ENCODE results near the gene CRYL1.

CRYL1 gene

GRCh38 chr13:20360835-20361412 lies 164.7 kb downstream of the CRYL1 start:
- H3K27ac ChIP-seq, result no peak overlapping the region
- no peak overlapping the region for H3K4me3 ChIP-seq (ENCODE audit: low read depth, low read length)
- no peak for TF ChIP-seq CTCF (IDR thresholded peaks at IDR 0.05)
- no peaks in the 10 kb centered on the region for H3K9me3 ChIP-seq (ENCODE audit: control insufficient read depth, low read length)
- no peak overlapping the region for H3K9ac ChIP-seq
- no peaks in the 10 kb centered on the region for H3K79me2 ChIP-seq
- H3K4me1 ChIP-seq, result no peaks in the 10 kb centered on the region
- H3K4me2 ChIP-seq (ENCODE audit: low read length), result no peak overlapping the region
- H3K27me3 ChIP-seq (ENCODE audit: control insufficient read depth, insufficient read depth, low read length), result no peaks in the 10 kb centered on the region
- H3K36me3 ChIP-seq (ENCODE audit: control insufficient read depth, insufficient read depth, low read length), result no peaks in the 10 kb centered on the region
- H2AFZ ChIP-seq, result no peak overlapping the region

- Histone ChIP-seq H3K27me3 (ENCODE audit: control insufficient read depth, insufficient read depth, low read length) (no peaks in the 10 kb centered on the region), H3K27ac (no peak overlapping the region), H3K9ac (no peak overlapping the region)
Measured at GRCh38 chr13:20360041-20360491, 165.6 kb downstream of the CRYL1 start.

GRCh38 chr13:20359335-20359734 lies 166.3 kb downstream of the CRYL1 start:
- Histone ChIP-seq H3K79me2 (no peaks in the 10 kb centered on the region), H3K27me3 (ENCODE audit: control insufficient read depth, insufficient read depth, low read length) (no peaks in the 10 kb centered on the region), H3K4me1 (no peaks in the 10 kb centered on the region), H3K9ac (no peak overlapping the region), H3K27ac (no peak overlapping the region), H3K4me3 (ENCODE audit: low read depth, low read length) (no peak overlapping the region), H2AFZ (no peak overlapping the region), H3K9me3 (ENCODE audit: control insufficient read depth, low read length) (no peaks in the 10 kb centered on the region), H3K4me2 (ENCODE audit: low read length) (no peak overlapping the region), H3K36me3 (ENCODE audit: control insufficient read depth, insufficient read depth, low read length) (no peaks in the 10 kb centered on the region)
- no peak for TF ChIP-seq CTCF (IDR thresholded peaks at IDR 0.05)

More at GRCh38 chr13:20360041-20360491, 165.6 kb downstream of the CRYL1 start:
- H3K9me3 ChIP-seq (ENCODE audit: control insufficient read depth, low read length), result no peaks in the 10 kb centered on the region
- no peaks in the 10 kb centered on the region for H3K79me2 ChIP-seq
- no peak overlapping the region for H3K4me2 ChIP-seq (ENCODE audit: low read length)
- H3K4me3 ChIP-seq (ENCODE audit: low read depth, low read length), result no peak overlapping the region
- H2AFZ ChIP-seq, result no peak overlapping the region
- no peaks in the 10 kb centered on the region for H3K4me1 ChIP-seq
- TF ChIP-seq CTCF (IDR thresholded peaks at IDR 0.05), result no peak
- H3K36me3 ChIP-seq (ENCODE audit: control insufficient read depth, insufficient read depth, low read length), result no peaks in the 10 kb centered on the region

- Histone ChIP-seq H3K4me3 (ENCODE audit: low read depth, low read length) (no peak overlapping the region), H3K9ac (no peak overlapping the region), H3K4me2 (ENCODE audit: low read length) (no peak overlapping the region), H3K79me2 (no peaks in the 10 kb centered on the region), H2AFZ (no peak overlapping the region), H3K27me3 (ENCODE audit: control insufficient read depth, insufficient read depth, low read length) (no peaks in the 10 kb centered on the region), H3K27ac (no peak overlapping the region), H3K4me1 (no peaks in the 10 kb centered on the region), H3K9me3 (ENCODE audit: control insufficient read depth, low read length) (no peaks in the 10 kb centered on the region), H3K36me3 (ENCODE audit: control insufficient read depth, insufficient read depth, low read length) (no peaks in the 10 kb centered on the region)
- TF ChIP-seq CTCF (IDR thresholded peaks at IDR 0.05), result no peak
Measured at GRCh38 chr13:20358022-20358421, 167.6 kb downstream of the CRYL1 start.

- no peak for TF ChIP-seq CTCF (IDR thresholded peaks at IDR 0.05)
- Histone ChIP-seq H2AFZ (no peak overlapping the region), H3K9ac (no peak overlapping the region), H3K79me2 (no peaks in the 10 kb centered on the region), H3K4me1 (no peaks in the 10 kb centered on the region), H3K36me3 (ENCODE audit: control insufficient read depth, insufficient read depth, low read length) (no peaks in the 10 kb centered on the region), H3K27me3 (ENCODE audit: control insufficient read depth, insufficient read depth, low read length) (no peaks in the 10 kb centered on the region), H3K9me3 (ENCODE audit: control insufficient read depth, low read length) (no peaks in the 10 kb centered on the region), H3K27ac (no peak overlapping the region), H3K4me2 (ENCODE audit: low read length) (no peak overlapping the region), H3K4me3 (ENCODE audit: low read depth, low read length) (no peak overlapping the region)
Measured at GRCh38 chr13:20356444-20356843, 169.2 kb downstream of the CRYL1 start.

All from parathyroid adenoma (tissue), 2 donors.